ENCODE measurements around the gene WDR70.

- TF ChIP-seq POLR2A (IDR thresholded peaks at IDR 0.05) (no peak), POLR2AphosphoS5 (IDR thresholded peaks at IDR 0.05) (no peak)
- TF ChIP-seq, protein P1, sequence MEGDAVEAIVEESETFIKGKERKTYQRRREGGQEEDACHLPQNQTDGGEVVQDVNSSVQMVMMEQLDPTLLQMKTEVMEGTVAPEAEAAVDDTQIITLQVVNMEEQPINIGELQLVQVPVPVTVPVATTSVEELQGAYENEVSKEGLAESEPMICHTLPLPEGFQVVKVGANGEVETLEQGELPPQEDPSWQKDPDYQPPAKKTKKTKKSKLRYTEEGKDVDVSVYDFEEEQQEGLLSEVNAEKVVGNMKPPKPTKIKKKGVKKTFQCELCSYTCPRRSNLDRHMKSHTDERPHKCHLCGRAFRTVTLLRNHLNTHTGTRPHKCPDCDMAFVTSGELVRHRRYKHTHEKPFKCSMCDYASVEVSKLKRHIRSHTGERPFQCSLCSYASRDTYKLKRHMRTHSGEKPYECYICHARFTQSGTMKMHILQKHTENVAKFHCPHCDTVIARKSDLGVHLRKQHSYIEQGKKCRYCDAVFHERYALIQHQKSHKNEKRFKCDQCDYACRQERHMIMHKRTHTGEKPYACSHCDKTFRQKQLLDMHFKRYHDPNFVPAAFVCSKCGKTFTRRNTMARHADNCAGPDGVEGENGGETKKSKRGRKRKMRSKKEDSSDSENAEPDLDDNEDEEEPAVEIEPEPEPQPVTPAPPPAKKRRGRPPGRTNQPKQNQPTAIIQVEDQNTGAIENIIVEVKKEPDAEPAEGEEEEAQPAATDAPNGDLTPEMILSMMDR (IDR thresholded peaks at IDR 0.05) = no peak
These were observed 154.0 kb downstream of the WDR70 start for GRCh38 chr5:37532976-37533740.

Measured in prostate gland (tissue), 2 donors.